Hepatocyte (in vitro differentiated cells): Measurements from ENCODE around the gene ALOXE3. TPM values are rescaled to one million over a fixed set of nuclear protein-coding genes. Genes with fewer than 3 reads are reported as not detected.
A peak's percentile ranks its signal among the peaks of the same experiment; 100 is the strongest.

Experiments
- DNase-seq: peaks from one replicate; pipeline ENCODE4 v3.0.0-alpha.2; 2016; ENCODE audit warnings: low spot score
- H2AFZ ChIP-seq: fragments of 200-600 bp; sonication (generic); 2 replicates; pipeline ENCODE4 v1.6.0; 2016; ENCODE audit warnings: antibody characterized with exemption, mild to moderate bottlenecking
- H3K27ac ChIP-seq: fragments of 200-600 bp; sonication (generic); 2 replicates; pipeline ENCODE4 v1.5.1; 2016; ENCODE audit warnings: mild to moderate bottlenecking
- H3K27me3 ChIP-seq: fragments of 200-600 bp; sonication (generic); 2 replicates; pipeline ENCODE4 v1.6.1; 2016
- H3K36me3 ChIP-seq: fragments of 200-600 bp; sonication (generic); replicated peaks from 2 replicates; pipeline ENCODE4 v1.5.1; 2016; ENCODE audit warnings: low read depth; ENCODE audit not compliant: insufficient read depth
- H3K4me1 ChIP-seq: fragments of 200-600 bp; sonication (generic); 2 replicates; pipeline ENCODE4 v1.5.1; 2016; ENCODE audit warnings: mild to moderate bottlenecking, moderate library complexity; ENCODE audit not compliant: insufficient read depth
- H3K4me2 ChIP-seq: fragments of 200-600 bp; sonication (generic); 2 replicates; pipeline ENCODE4 v1.6.0; 2016
- H3K4me3 ChIP-seq: fragments of 200-600 bp; sonication (generic); 2 replicates; pipeline ENCODE4 v1.5.1; 2016; ENCODE audit warnings: mild to moderate bottlenecking
- H3K79me2 ChIP-seq: fragments of 200-600 bp; sonication (generic); 2 replicates; pipeline ENCODE4 v1.6.0; 2017; ENCODE audit warnings: mild to moderate bottlenecking
- H3K9me2 ChIP-seq: fragments of 200-600 bp; sonication (generic); replicated peaks from 2 replicates; pipeline ENCODE4 v1.6.0; 2017; ENCODE audit warnings: mild to moderate bottlenecking; ENCODE audit not compliant: insufficient read depth
- H3K9me3 ChIP-seq: fragments of 200-600 bp; sonication (generic); 2 replicates; pipeline ENCODE4 v1.5.1; 2016; ENCODE audit warnings: low read depth, mild to moderate bottlenecking
- H4K20me1 ChIP-seq: fragments of 200-600 bp; sonication (generic); 2 replicates; pipeline ENCODE4 v1.6.0; 2016; ENCODE audit warnings: mild to moderate bottlenecking; ENCODE audit not compliant: insufficient read depth, poor library complexity, severe bottlenecking
- CTCF ChIP-seq: fragments of 200-600 bp; sonication (generic); IDR thresholded peaks from 2 replicates; pipeline ENCODE4 v1.5.1; 2016; ENCODE audit warnings: antibody characterized with exemption, mild to moderate bottlenecking; ENCODE audit not compliant: poor library complexity
- EZH2 ChIP-seq: fragments of 200-600 bp; sonication (generic); IDR thresholded peaks from 2 replicates; pipeline ENCODE4 v1.6.1; 2016; ENCODE audit warnings: antibody characterized with exemption, mild to moderate bottlenecking, borderline replicate concordance
- EZH2phosphoT487 ChIP-seq: fragments of 200-600 bp; sonication (generic); IDR thresholded peaks from one replicate; pipeline ENCODE4 v1.6.1; 2018; ENCODE audit warnings: antibody characterized with exemption, mild to moderate bottlenecking, low read depth, moderate library complexity; ENCODE audit not compliant: unreplicated experiment, severe bottlenecking
- WGBS: methylation state at CpG from one replicate; pipeline ENCODE4 v1.1.6; 2016; ENCODE audit warnings: low lambda C conversion rate; ENCODE audit errors: missing lambda C conversion rate; 5-methylcytosine and 5-hydroxymethylcytosine counted together
- polyA plus RNA-seq: library from polyadenylated mRNA; unstranded; fragments of >200 nt; fragmentation: Nextera tagmentation; extraction: Ambion mirVana; gene quantifications from 2 replicates; pipeline ENCODE4 v1.2.1, GENCODE V29; 2016
- total RNA-seq: library from RNA; depleted of rRNA; stranded (reverse); fragments of >200 nt; gene quantifications from 2 replicates; pipeline ENCODE4 v1.2.3, GENCODE V29; 2014

ALOXE3 gene
- total and polyA plus RNA-seq, 2 experiments from 2014 or later = 0.77 to 1.5 TPM

DNA sequence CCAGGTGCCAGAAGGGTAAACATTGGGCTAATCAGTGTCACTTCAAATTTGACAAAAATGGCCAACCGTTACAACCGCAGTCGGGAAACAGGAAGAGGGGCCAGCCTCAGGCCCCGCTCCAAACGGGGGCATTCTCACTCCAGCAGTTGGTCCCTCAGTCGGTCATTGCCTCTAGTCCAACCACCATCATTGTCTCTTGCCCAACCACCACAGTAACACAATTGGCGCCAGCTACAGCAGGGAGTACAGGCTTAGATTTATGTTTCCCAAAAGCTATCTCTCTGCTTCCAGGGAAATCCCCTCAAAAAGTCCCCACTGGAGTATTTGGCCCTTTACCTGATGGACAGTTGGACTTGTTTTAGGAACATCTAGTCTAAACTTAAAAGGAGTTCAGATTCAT lies 59.2 kb downstream of the ALOXE3 start:
- H3K4me3 ChIP-seq = no peak overlapping the region
- WGBS = 68% methylated on average over 7 of the region's 7 CpGs
- no peak for DNase-seq

GRCh38 chr17:8057691-8058114 lies 60.6 kb downstream of the ALOXE3 start:
- no peaks in the 10 kb centered on the region for H4K20me1 ChIP-seq
- H3K27ac ChIP-seq = peak overlapping the region; percentile 98
- no peaks in the 10 kb centered on the region for H3K79me2 ChIP-seq
- H3K9me2 ChIP-seq = no peaks in the 10 kb centered on the region
- H3K9me3 ChIP-seq = no peaks in the 10 kb centered on the region
- H3K4me3 ChIP-seq = no peak overlapping the region
- peaks cover 14% of the 10 kb centered on the region for H3K27me3 ChIP-seq
- DNase-seq = peak; percentile 90
- no peak overlapping the region for H2AFZ ChIP-seq
- 12% methylated on average over 14 of the region's 14 CpGs for WGBS
- peaks cover 29% of the 10 kb centered on the region for H3K4me1 ChIP-seq
- TF ChIP-seq EZH2phosphoT487 = no peak
- no peak for TF ChIP-seq EZH2
- TF ChIP-seq CTCF = peak; percentile 73
- H3K4me2 ChIP-seq = peak overlapping the region; percentile 71
- no peaks in the 10 kb centered on the region for H3K36me3 ChIP-seq

More for the DNA sequence above, 59.2 kb downstream of the ALOXE3 start:
- TF ChIP-seq EZH2phosphoT487 = no peak
- no peak for TF ChIP-seq EZH2
- no peak for TF ChIP-seq CTCF
- Histone ChIP-seq H3K79me2 (no peaks in the 10 kb centered on the region), H4K20me1 (no peaks in the 10 kb centered on the region), H3K9me3 (no peaks in the 10 kb centered on the region), H3K9me2 (no peaks in the 10 kb centered on the region), H3K4me2 (peak overlapping the region; percentile 69), H2AFZ (no peak overlapping the region), H3K27ac (no peak overlapping the region), H3K36me3 (no peaks in the 10 kb centered on the region), H3K4me1 (peaks cover 31% of the 10 kb centered on the region), H3K27me3 (peaks cover 22% of the 10 kb centered on the region)

DNA sequence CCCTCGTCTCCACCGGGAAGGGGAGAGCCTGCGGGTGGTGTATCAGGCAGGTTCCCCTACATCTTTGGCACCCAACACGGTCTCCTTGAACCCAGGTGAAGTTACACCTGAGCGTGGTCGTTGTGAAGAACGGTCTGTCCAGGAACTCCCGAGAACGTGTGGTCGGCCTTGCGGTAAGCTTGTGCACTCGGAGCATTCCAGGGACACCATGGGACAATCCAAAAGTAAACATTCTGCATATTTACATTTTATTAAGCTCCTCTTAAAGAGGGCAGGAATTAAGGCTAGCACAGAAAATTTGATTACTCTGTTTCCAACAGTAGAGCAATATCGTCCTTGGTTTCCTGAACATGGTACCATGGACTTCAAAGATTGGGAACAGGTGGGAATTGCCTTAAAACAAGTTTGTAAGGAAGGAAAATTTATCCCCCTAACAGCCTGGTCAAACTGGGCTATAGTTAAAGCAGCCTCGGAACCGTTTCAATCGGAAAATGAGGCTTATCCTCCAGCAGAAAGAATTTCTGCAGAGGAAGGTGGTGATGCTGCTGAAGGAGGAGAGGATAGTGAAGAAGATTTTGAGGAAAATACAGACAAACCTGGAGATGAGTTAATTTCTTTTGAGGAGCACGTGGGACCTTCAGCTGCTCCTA lies 61.2 kb downstream of the ALOXE3 start:
- Histone ChIP-seq H3K4me3 (no peak overlapping the region), H2AFZ (no peak overlapping the region), H3K27me3 (peaks cover 8% of the 10 kb centered on the region), H3K36me3 (no peaks in the 10 kb centered on the region), H3K4me1 (peaks cover 23% of the 10 kb centered on the region), H3K9me2 (no peaks in the 10 kb centered on the region), H3K9me3 (no peaks in the 10 kb centered on the region), H3K4me2 (peak overlapping the region; percentile 71), H3K79me2 (no peaks in the 10 kb centered on the region), H4K20me1 (no peaks in the 10 kb centered on the region), H3K27ac (peak overlapping the region; percentile 98)
- WGBS = 49% methylated on average over 17 of the region's 17 CpGs
- TF ChIP-seq CTCF = no peak
- TF ChIP-seq EZH2 = no peak
- TF ChIP-seq EZH2phosphoT487 = no peak
- DNase-seq = no peak
